Measurements from ENCODE around the gene MGRN1. TPM values are rescaled to one million over a fixed set of nuclear protein-coding genes. Genes with fewer than 3 reads are reported as not detected.

Gene MGRN1
- total and polyA plus RNA-seq, 2 donors (not counting 3 experiments of a cell fraction or from before 2014, with no cell fraction given), result 15.6 to 73.0 TPM

GRCh38 chr16:4593086-4593485 lies 31.5 kb upstream of the MGRN1 start:
- no TSS peak for BruUV-seq (replicated peaks)
- FAIRE-seq (no peak), DNase-seq (ENCODE audit: low read depth, low spot score) (no peak)
- dilution Hi-C loops (cut with MboI; ENCODE audit: extremely low pct_ligation_motif_present, low sequenced_read_pairs) (no loop called here), intact Hi-C loops (cut with micrococcal nuclease) (no loop called here)
- Histone ChIP-seq H4K20me1 (replicated peaks; ENCODE audit: control insufficient read depth, extremely low read depth, insufficient read depth, low read length) (no peaks in the 10 kb centered on the region), H3K9ac (replicated peaks; ENCODE audit: extremely low read depth, insufficient read depth, low read length) (no peak overlapping the region), H3K27me3 (ENCODE audit: control insufficient read depth in 2 of 2, insufficient read depth in 2 of 2, low read length in 2 of 2) (peaks cover 0 to 4% of the 10 kb centered on the region in 2 experiments), H3K9me1 (replicated peaks; ENCODE audit: control insufficient read depth, extremely low read depth, insufficient read depth, low read length) (no peaks in the 10 kb centered on the region), H3K4me3 (replicated peaks in 1 of 3; ENCODE audit: insufficient read depth in 1 of 3, low read depth in 1 of 3, low read length in 3 of 3) (no peak overlapping the region), H3K27ac (ENCODE audit: insufficient read depth, low read depth, low read length) (no peak overlapping the region), H3K4me1 (ENCODE audit: control insufficient read depth, extremely low read depth, insufficient read depth, low read length) (no peaks in the 10 kb centered on the region), H3K4me2 (ENCODE audit: insufficient read depth, low read length) (no peak overlapping the region), H3K9me3 (replicated peaks; ENCODE audit: control insufficient read depth, insufficient read depth, low read length) (no peaks in the 10 kb centered on the region), H3K36me3 (ENCODE audit: control insufficient read depth in 2 of 2, extremely low read depth in 1 of 2, insufficient read depth in 2 of 2, low read length in 2 of 2) (no peaks in the 10 kb centered on the region), H3K79me2 (ENCODE audit: control insufficient read depth, insufficient read depth, low read length) (no peaks in the 10 kb centered on the region), H2AFZ (ENCODE audit: low read depth, low read length) (no peak overlapping the region)
- CTCF ChIA-PET, result no interaction called here
- TF ChIP-seq MAX (IDR thresholded peaks at IDR 0.05; ENCODE audit: insufficient read depth, insufficient read length) (no peak), POLR2AphosphoS5 (IDR thresholded peaks at IDR 0.05; ENCODE audit: insufficient read depth, low read depth, low read length) (no peak), MYC (IDR thresholded peaks at IDR 0.05; ENCODE audit: low read depth, low read length) (no peak)
- POLR2A ChIA-PET, result no interaction called here

GRCh38 chr16:4594433-4595410 lies 29.9 kb upstream of the MGRN1 start:
- no peak overlapping the region for H3K27ac ChIP-seq (ENCODE audit: insufficient read depth, low read depth, low read length)
- H3K4me2 ChIP-seq (ENCODE audit: insufficient read depth, low read length), result no peak overlapping the region
- no peaks in the 10 kb centered on the region for H3K79me2 ChIP-seq (ENCODE audit: control insufficient read depth, insufficient read depth, low read length)
- no peaks in the 10 kb centered on the region for H3K4me1 ChIP-seq (ENCODE audit: control insufficient read depth, extremely low read depth, insufficient read depth, low read length)
- POLR2A ChIA-PET, result no interaction called here
- DNase-seq (ENCODE audit: low read depth, low spot score) (no peak), FAIRE-seq (no peak)
- H2AFZ ChIP-seq (ENCODE audit: low read depth, low read length), result no peak overlapping the region
- H3K9ac ChIP-seq (replicated peaks; ENCODE audit: extremely low read depth, insufficient read depth, low read length), result no peak overlapping the region
- TF ChIP-seq POLR2A (IDR thresholded peaks at IDR 0.05; ENCODE audit: low read depth, low read length) (no peak), GATA2 (IDR thresholded peaks at IDR 0.05; ENCODE audit: insufficient read depth, insufficient read length, low read depth, low read length) (no peak), FOS (IDR thresholded peaks at IDR 0.05; ENCODE audit: borderline replicate concordance, insufficient read depth, low read length) (no peak), JUN (IDR thresholded peaks at IDR 0.05; ENCODE audit: borderline replicate concordance, insufficient read depth, insufficient read length, low read depth) (no peak), POLR2AphosphoS5 (IDR thresholded peaks at IDR 0.05; ENCODE audit: insufficient read depth, low read depth, low read length) (no peak), MYC (IDR thresholded peaks at IDR 0.05; ENCODE audit: low read depth, low read length) (no peak), MAX (IDR thresholded peaks at IDR 0.05; ENCODE audit: insufficient read depth, insufficient read length) (no peak), EZH2 (IDR thresholded peaks at IDR 0.05; ENCODE audit: borderline replicate concordance, low read depth, low read length, severe bottlenecking) (no peak)
- TF ChIP-seq, protein P1, sequence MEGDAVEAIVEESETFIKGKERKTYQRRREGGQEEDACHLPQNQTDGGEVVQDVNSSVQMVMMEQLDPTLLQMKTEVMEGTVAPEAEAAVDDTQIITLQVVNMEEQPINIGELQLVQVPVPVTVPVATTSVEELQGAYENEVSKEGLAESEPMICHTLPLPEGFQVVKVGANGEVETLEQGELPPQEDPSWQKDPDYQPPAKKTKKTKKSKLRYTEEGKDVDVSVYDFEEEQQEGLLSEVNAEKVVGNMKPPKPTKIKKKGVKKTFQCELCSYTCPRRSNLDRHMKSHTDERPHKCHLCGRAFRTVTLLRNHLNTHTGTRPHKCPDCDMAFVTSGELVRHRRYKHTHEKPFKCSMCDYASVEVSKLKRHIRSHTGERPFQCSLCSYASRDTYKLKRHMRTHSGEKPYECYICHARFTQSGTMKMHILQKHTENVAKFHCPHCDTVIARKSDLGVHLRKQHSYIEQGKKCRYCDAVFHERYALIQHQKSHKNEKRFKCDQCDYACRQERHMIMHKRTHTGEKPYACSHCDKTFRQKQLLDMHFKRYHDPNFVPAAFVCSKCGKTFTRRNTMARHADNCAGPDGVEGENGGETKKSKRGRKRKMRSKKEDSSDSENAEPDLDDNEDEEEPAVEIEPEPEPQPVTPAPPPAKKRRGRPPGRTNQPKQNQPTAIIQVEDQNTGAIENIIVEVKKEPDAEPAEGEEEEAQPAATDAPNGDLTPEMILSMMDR (IDR thresholded peaks at IDR 0.05; ENCODE audit: extremely low read depth in 1 of 2, insufficient read depth in 1 of 2, low read depth in 1 of 2, low read length in 2 of 2), result no peak
- H3K9me1 ChIP-seq (replicated peaks; ENCODE audit: control insufficient read depth, extremely low read depth, insufficient read depth, low read length), result no peaks in the 10 kb centered on the region
- intact Hi-C loops (cut with micrococcal nuclease) (no loop called here), dilution Hi-C loops (cut with MboI; ENCODE audit: extremely low pct_ligation_motif_present, low sequenced_read_pairs) (no loop called here)
- H3K4me3 ChIP-seq (replicated peaks in 1 of 3; ENCODE audit: insufficient read depth in 1 of 3, low read depth in 1 of 3, low read length in 3 of 3), result no peak overlapping the region
- H4K20me1 ChIP-seq (replicated peaks; ENCODE audit: control insufficient read depth, extremely low read depth, insufficient read depth, low read length), result no peaks in the 10 kb centered on the region
- CTCF ChIA-PET, result interaction anchor here (0.7 to 3.6 kb wide), 2 partner anchors 9 to 46 kb away, joined by 3 to 15 read pairs; no protein-coding TSS in a partner anchor
- H3K27me3 ChIP-seq (ENCODE audit: control insufficient read depth in 2 of 2, insufficient read depth in 2 of 2, low read length in 2 of 2), result peaks cover 0 to 2% of the 10 kb centered on the region in 2 experiments
- no peaks in the 10 kb centered on the region for H3K36me3 ChIP-seq (ENCODE audit: control insufficient read depth in 2 of 2, extremely low read depth in 1 of 2, insufficient read depth in 2 of 2, low read length in 2 of 2)
- no TSS peak for BruUV-seq (replicated peaks)
- no peaks in the 10 kb centered on the region for H3K9me3 ChIP-seq (replicated peaks; ENCODE audit: control insufficient read depth, insufficient read depth, low read length)

All from endothelial cell of umbilical vein (primary cell).